HepG2 (cell line): ENCODE measurements around the gene DCC. TPM values are rescaled to one million over a fixed set of nuclear protein-coding genes. Genes with fewer than 3 reads are reported as not detected.

ENCODE experiments used
- ATAC-seq: fragments of 200-7000 bp; cut with Tn5 transposase; 3 replicates; pipeline ENCODE4 v1.9.1; 2020; ENCODE audit warnings: mild to moderate bottlenecking, moderate library complexity
- BruUV-seq: library from RNA; stranded (reverse); fragments of 400-500 nt; replicated peaks from 2 replicates; lab custom pipeline; 2021; lab: Mats Ljungman, UMichigan
- CTCF ChIA-PET: fragments of 300-600 bp; formaldehyde crosslinking; extraction: SDS; loops from one replicate; lab custom pipeline; 2021; ENCODE audit warnings: low total read pairs, inconsistent platforms, low intra/inter-chr PET ratio; lab: Yijun Ruan, JAX
- POLR2A ChIA-PET: fragments of 350-600 bp; sonication (Branson Sonifier 250); formaldehyde crosslinking; loops from one replicate; lab custom pipeline; 2020; ENCODE audit warnings: antibody characterized with exemption, inconsistent platforms; lab: Yijun Ruan, JAX
- DNase-seq: peaks from one replicate; pipeline ENCODE4 v3.0.0-alpha.2; 2015; ENCODE audit warnings: low spot score
- FAIRE-seq: peaks from 3 replicates; lab custom pipeline; 2011; peaks lifted over from hg19 to GRCh38; lab: Jason Lieb, UNC
- H2AFZ ChIP-seq: one replicate; pipeline ENCODE4 v1.6.1; 2011; ENCODE audit warnings: low read length, inconsistent platforms
- H3K27ac ChIP-seq: fragments of 300-600 bp; 3 replicates; pipeline ENCODE4 v1.8.0; 2011; ENCODE audit warnings: mixed run types, mild to moderate bottlenecking, mixed read lengths, low read length, inconsistent platforms; ENCODE audit not compliant: insufficient read depth; ENCODE audit errors: extremely low read length
- H3K27me3 ChIP-seq, 2 experiments: fragments of 200-600 bp in 1 of 2; 2 replicates in 1 of 2; 3 replicates in 1 of 2; pipeline versions ENCODE4 v1.6.0 to v1.8.0; 2011; ENCODE audit warnings: low read length in 2 of 2, mild to moderate bottlenecking in 2 of 2, moderate library complexity in 2 of 2, inconsistent platforms in 1 of 2; ENCODE audit not compliant: insufficient read depth in 2 of 2, control insufficient read depth in 1 of 2
- H3K36me3 ChIP-seq, 2 experiments: fragments of 200-600 bp in 1 of 2; replicated peaks in 1 of 2; 2 replicates in 1 of 2; 3 replicates in 1 of 2; pipeline versions ENCODE4 v1.5.1 to v1.8.0; 2011; ENCODE audit warnings: low read length in 2 of 2, inconsistent platforms in 1 of 2; ENCODE audit not compliant: insufficient read depth in 2 of 2, control insufficient read depth in 1 of 2
- H3K4me1 ChIP-seq: 2 replicates; pipeline ENCODE4 v1.5.1; 2012; ENCODE audit warnings: low read length, inconsistent platforms; ENCODE audit not compliant: insufficient read depth
- H3K4me2 ChIP-seq: 2 replicates; pipeline ENCODE4 v1.6.0; 2011; ENCODE audit warnings: low read depth, low read length, inconsistent platforms
- H3K4me3 ChIP-seq, 3 experiments: fragments of 200-600 bp in 1 of 3; sonication (generic), shearing (Covaris generic) in 1 of 3; replicated peaks in 1 of 3; 2 replicates each; pipeline ENCODE4 v1.5.1; 2011 to 2016; ENCODE audit warnings: low read length in 3 of 3, inconsistent platforms in 2 of 3, low read depth in 2 of 3, mild to moderate bottlenecking in 2 of 3, control low read depth in 1 of 3, mixed read lengths in 1 of 3; ENCODE audit not compliant: insufficient read depth in 1 of 3
- H3K79me2 ChIP-seq: one replicate; pipeline ENCODE4 v1.6.1; 2011; ENCODE audit warnings: low read length, inconsistent platforms; ENCODE audit not compliant: insufficient read depth
- H3K9ac ChIP-seq: 2 replicates; pipeline ENCODE4 v1.6.0; 2011; ENCODE audit warnings: mild to moderate bottlenecking, low read depth, low read length, inconsistent platforms; ENCODE audit not compliant: insufficient read depth
- H3K9me3 ChIP-seq: 2 replicates; pipeline ENCODE4 v1.5.1; 2012; ENCODE audit warnings: mild to moderate bottlenecking, low read length
- H4K20me1 ChIP-seq: 2 replicates; pipeline ENCODE4 v1.6.0; 2011; ENCODE audit warnings: inconsistent platforms, mild to moderate bottlenecking, low read length, moderate library complexity; ENCODE audit not compliant: insufficient read depth
- GTF3A ChIP-seq: sonication (generic); formaldehyde crosslinking; conservative IDR thresholded peaks from 2 replicates; pipeline ENCODE4 v1.4.0; 2020; ENCODE audit warnings: mild to moderate bottlenecking, missing genetic modification reagents
- MEF2D ChIP-seq: sonication (generic); formaldehyde crosslinking; IDR thresholded peaks from 2 replicates; pipeline ENCODE4 v1.5.1; 2020; ENCODE audit warnings: mild to moderate bottlenecking, missing genetic modification reagents
- SCMH1 ChIP-seq: sonication (generic); formaldehyde crosslinking; IDR thresholded peaks from 2 replicates; pipeline ENCODE4 v1.9.0; 2021; ENCODE audit warnings: missing genetic modification reagents, mild to moderate bottlenecking, borderline replicate concordance
- THAP11 ChIP-seq: IDR thresholded peaks from 2 replicates; pipeline ENCODE4 v1.6.1; 2016; ENCODE audit warnings: missing biosample characterization, missing genetic modification reagents
- ZBTB38 ChIP-seq: sonication (generic); formaldehyde crosslinking; IDR thresholded peaks from 2 replicates; pipeline ENCODE4 v1.5.1; 2020; ENCODE audit warnings: mild to moderate bottlenecking, missing genetic modification reagents
- WGBS: methylation state at CpG from one replicate; pipeline ENCODE4 v1.1.6; 2017; ENCODE audit warnings: low lambda C conversion rate; 5-methylcytosine and 5-hydroxymethylcytosine counted together
- in situ Hi-C: cut with HindIII; loops from 2 replicates; pipeline ENCODE4 v1.10.0; 2017; ENCODE audit warnings: low pct_unique_long_range_greater_than_20kb; ENCODE audit not compliant: extremely low pct_ligation_motif_present
- intact Hi-C: fragments of 100-400 bp; cut with micrococcal nuclease; formaldehyde crosslinking; loops from one replicate; pipeline ENCODE4 v1.10.0; 2022; ENCODE audit not compliant: unreplicated experiment
- polyA plus RNA-seq, 8 experiments: library from polyadenylated mRNA; depleted of rRNA in 3 of 8; stranded (reverse) in 7 of 8; unstranded in 1 of 8; fragments of >200 nt; fragmentation: Illumina TruSeq in 4 of 8; extraction: Trizol in 4 of 8; gene quantifications; 2 replicates each; pipeline versions ENCODE4 v1.2.1 to v1.2.3, GENCODE V29; 2011 to 2016; ENCODE audit warnings: low read depth in 4 of 8, missing spikeins in 1 of 8, mixed read lengths in 1 of 8; ENCODE audit not compliant: insufficient read depth in 1 of 8
- total RNA-seq, 5 experiments: library from RNA; depleted of rRNA; stranded (reverse); fragments of >200 nt; fragmentation: Illumina TruSeq; extraction: Trizol; gene quantifications; 2 replicates each; pipeline ENCODE4 v1.2.3, GENCODE V29; 2016; ENCODE audit warnings: low read depth in 1 of 5
- TF ChIP-seq, protein P1 (sequence below): sonication (generic); formaldehyde crosslinking; IDR thresholded peaks from 2 replicates; pipeline ENCODE4 v1.5.1; 2020; ENCODE audit warnings: mild to moderate bottlenecking, missing genetic modification reagents, moderate library complexity
- TF ChIP-seq, protein P2 (sequence below): sonication (generic); formaldehyde crosslinking; IDR thresholded peaks from 2 replicates; pipeline ENCODE4 v1.5.0; 2020; ENCODE audit warnings: missing genetic modification reagents
- TF ChIP-seq, protein P3 (sequence below): sonication (generic); formaldehyde crosslinking; IDR thresholded peaks from 2 replicates; pipeline ENCODE4 v1.4.0; 2020; ENCODE audit warnings: mild to moderate bottlenecking, missing genetic modification reagents

DCC gene
- total and polyA plus RNA-seq, 2 of the 13 experiments (the other 11 are each of a cell fraction or from before 2014, with no cell fraction given) = not detected

DNA sequence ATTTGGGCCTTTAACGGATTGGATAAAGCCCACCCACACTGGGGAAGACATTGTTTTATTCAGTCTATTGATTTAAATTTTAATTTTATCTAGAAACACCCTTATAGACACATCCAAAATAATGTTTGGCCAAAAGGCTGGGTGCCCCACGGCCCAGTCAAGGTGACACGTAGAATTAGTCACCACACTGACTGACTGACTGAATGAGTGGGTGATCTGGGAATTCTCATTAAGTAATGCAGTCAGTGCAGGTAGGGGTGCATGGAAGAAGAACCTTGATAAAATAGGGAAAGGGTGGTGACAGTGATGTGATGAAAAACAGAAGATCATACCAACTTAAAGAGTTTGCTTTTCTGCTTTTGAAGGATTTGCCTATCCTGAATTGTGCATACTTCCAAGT lies 554.8 kb downstream of the DCC start:
- intact Hi-C loops = no loop called here
- TF ChIP-seq, protein P1, sequence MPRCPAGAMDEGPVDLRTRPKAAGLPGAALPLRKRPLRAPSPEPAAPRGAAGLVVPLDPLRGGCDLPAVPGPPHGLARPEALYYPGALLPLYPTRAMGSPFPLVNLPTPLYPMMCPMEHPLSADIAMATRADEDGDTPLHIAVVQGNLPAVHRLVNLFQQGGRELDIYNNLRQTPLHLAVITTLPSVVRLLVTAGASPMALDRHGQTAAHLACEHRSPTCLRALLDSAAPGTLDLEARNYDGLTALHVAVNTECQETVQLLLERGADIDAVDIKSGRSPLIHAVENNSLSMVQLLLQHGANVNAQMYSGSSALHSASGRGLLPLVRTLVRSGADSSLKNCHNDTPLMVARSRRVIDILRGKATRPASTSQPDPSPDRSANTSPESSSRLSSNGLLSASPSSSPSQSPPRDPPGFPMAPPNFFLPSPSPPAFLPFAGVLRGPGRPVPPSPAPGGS (CRISPR knock-in tag) = no peak
- no peak for TF ChIP-seq GTF3A (CRISPR knock-in tag)
- TF ChIP-seq MEF2D (CRISPR knock-in tag) = no peak
- TF ChIP-seq, protein P2, sequence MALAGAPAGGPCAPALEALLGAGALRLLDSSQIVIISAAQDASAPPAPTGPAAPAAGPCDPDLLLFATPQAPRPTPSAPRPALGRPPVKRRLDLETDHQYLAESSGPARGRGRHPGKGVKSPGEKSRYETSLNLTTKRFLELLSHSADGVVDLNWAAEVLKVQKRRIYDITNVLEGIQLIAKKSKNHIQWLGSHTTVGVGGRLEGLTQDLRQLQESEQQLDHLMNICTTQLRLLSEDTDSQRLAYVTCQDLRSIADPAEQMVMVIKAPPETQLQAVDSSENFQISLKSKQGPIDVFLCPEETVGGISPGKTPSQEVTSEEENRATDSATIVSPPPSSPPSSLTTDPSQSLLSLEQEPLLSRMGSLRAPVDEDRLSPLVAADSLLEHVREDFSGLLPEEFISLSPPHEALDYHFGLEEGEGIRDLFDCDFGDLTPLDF (CRISPR knock-in tag) = no peak
- TF ChIP-seq, protein P3, sequence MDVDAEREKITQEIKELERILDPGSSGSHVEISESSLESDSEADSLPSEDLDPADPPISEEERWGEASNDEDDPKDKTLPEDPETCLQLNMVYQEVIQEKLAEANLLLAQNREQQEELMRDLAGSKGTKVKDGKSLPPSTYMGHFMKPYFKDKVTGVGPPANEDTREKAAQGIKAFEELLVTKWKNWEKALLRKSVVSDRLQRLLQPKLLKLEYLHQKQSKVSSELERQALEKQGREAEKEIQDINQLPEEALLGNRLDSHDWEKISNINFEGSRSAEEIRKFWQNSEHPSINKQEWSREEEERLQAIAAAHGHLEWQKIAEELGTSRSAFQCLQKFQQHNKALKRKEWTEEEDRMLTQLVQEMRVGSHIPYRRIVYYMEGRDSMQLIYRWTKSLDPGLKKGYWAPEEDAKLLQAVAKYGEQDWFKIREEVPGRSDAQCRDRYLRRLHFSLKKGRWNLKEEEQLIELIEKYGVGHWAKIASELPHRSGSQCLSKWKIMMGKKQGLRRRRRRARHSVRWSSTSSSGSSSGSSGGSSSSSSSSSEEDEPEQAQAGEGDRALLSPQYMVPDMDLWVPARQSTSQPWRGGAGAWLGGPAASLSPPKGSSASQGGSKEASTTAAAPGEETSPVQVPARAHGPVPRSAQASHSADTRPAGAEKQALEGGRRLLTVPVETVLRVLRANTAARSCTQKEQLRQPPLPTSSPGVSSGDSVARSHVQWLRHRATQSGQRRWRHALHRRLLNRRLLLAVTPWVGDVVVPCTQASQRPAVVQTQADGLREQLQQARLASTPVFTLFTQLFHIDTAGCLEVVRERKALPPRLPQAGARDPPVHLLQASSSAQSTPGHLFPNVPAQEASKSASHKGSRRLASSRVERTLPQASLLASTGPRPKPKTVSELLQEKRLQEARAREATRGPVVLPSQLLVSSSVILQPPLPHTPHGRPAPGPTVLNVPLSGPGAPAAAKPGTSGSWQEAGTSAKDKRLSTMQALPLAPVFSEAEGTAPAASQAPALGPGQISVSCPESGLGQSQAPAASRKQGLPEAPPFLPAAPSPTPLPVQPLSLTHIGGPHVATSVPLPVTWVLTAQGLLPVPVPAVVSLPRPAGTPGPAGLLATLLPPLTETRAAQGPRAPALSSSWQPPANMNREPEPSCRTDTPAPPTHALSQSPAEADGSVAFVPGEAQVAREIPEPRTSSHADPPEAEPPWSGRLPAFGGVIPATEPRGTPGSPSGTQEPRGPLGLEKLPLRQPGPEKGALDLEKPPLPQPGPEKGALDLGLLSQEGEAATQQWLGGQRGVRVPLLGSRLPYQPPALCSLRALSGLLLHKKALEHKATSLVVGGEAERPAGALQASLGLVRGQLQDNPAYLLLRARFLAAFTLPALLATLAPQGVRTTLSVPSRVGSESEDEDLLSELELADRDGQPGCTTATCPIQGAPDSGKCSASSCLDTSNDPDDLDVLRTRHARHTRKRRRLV = no peak
- TF ChIP-seq SCMH1 = no peak
- no peak for TF ChIP-seq THAP11
- TF ChIP-seq ZBTB38 (CRISPR knock-in tag) = no peak
- H3K27ac ChIP-seq = no peak overlapping the region
- in situ Hi-C loops = no loop called here
- no peaks in the 10 kb centered on the region for H3K79me2 ChIP-seq
- H3K27me3 ChIP-seq = no peaks in the 10 kb centered on the region
- ChIA-PET CTCF (no interaction called here), POLR2A (no interaction called here)
- H3K4me2 ChIP-seq = no peak overlapping the region
- peaks cover 21% of the 10 kb centered on the region; the same call in 1 of the 2 replicates for H3K9me3 ChIP-seq
- H3K36me3 ChIP-seq = no peaks in the 10 kb centered on the region
- no peak overlapping the region for H2AFZ ChIP-seq
- 2% methylated on average over 3 of the region's 3 CpGs for WGBS
- no peaks in the 10 kb centered on the region for H4K20me1 ChIP-seq
- no peak overlapping the region for H3K4me3 ChIP-seq
- H3K9ac ChIP-seq = no peak overlapping the region
- FAIRE-seq (no peak), DNase-seq (no peak), ATAC-seq (no peak)
- H3K4me1 ChIP-seq = no peaks in the 10 kb centered on the region
- no TSS peak for BruUV-seq
